Mammary epithelial cell (primary cell): ENCODE results near the gene TTC3.

Experiments
- CTCF ChIP-seq, 2 donors: IDR thresholded peaks in 1 of 2; conservative IDR thresholded peaks in 1 of 2; 2 replicates each; pipeline ENCODE4 v1.5.1; 2011 to 2012; ENCODE audit warnings: inconsistent platforms in 2 of 2, low read length in 2 of 2, mild to moderate bottlenecking in 2 of 2, control low read depth in 1 of 2, low read depth in 1 of 2; ENCODE audit not compliant: insufficient read depth in 1 of 2; ENCODE audit errors: extremely low read depth in 1 of 2
- EZH2 ChIP-seq: IDR thresholded peaks from 2 replicates; pipeline ENCODE4 v1.6.1; 2012; ENCODE audit warnings: low read length, inconsistent platforms, borderline replicate concordance

GRCh38 chr21:37063433-37063832 lies 9.6 kb upstream of the TTC3 start:
- TF ChIP-seq CTCF (conservative IDR thresholded peaks at IDR 0.05 in 1 of 2, IDR thresholded peaks at IDR 0.05 in 1 of 2; ENCODE audit: extremely low read depth in 1 of 2, insufficient read depth in 1 of 2, low read depth in 1 of 2, low read length in 2 of 2) (no peak), EZH2 (no peak)
